ENCODE results near the gene NPL.

- TF ChIP-seq POLR2A (IDR thresholded peaks at IDR 0.05) (no peak), CTCF (IDR thresholded peaks at IDR 0.05) (no peak)
Observed at GRCh38 chr1:182785181-182785580, 4.4 kb upstream of the NPL start.

All from vagina (tissue), 2 donors.